Upper lobe of left lung (tissue), 4 donors: ENCODE results near the gene PLCH2.
"Not testable (repeated sequence)": the region's sequence is repeated elsewhere in the genome, so short reads cannot be mapped to it uniquely, and the experiment has no call there.

ENCODE experiments used
- CTCF ChIP-seq, 6 experiments: fragments of 450-650 bp in 4 of 6; fragments of 200-600 bp in 2 of 6; sonication (generic) in 2 of 6; IDR thresholded peaks; one replicate each; pipeline ENCODE4 v1.5.1; 2016 to 2019; ENCODE audit warnings: antibody characterized with exemption in 6 of 6
- EP300 ChIP-seq, 4 donors: sonication (generic); formaldehyde crosslinking; IDR thresholded peaks; one replicate each; pipeline ENCODE4 v1.5.1; 2017; ENCODE audit warnings: antibody characterized with exemption in 4 of 4, control low read depth in 2 of 4
- POLR2A ChIP-seq, 4 donors: fragments of 450-650 bp; IDR thresholded peaks; one replicate each; pipeline ENCODE4 v1.5.1; 2016 to 2017; ENCODE audit warnings: antibody characterized with exemption in 4 of 4, mild to moderate bottlenecking in 2 of 4

- peak in 4 of 6 experiments; percentile 16 to 39 (median 34) for TF ChIP-seq CTCF (IDR thresholded peaks at IDR 0.05)
- TF ChIP-seq POLR2A, EP300 (IDR thresholded peaks at IDR 0.05): not testable (repeated sequence)
These were observed 75.5 kb downstream of the PLCH2 start for GRCh38 chr1:2551544-2551943.
